GM21786 (cell line): Measurements from ENCODE around the gene MYCN.
"Not testable (repeated sequence)": the region's sequence is repeated elsewhere in the genome, so short reads cannot be mapped to it uniquely, and the experiment has no call there.

Experiments used
- ATAC-seq: cut with Tn5 transposase; IDR thresholded peaks from one replicate; pipeline ENCODE4 v1.9.1; 2021; ENCODE audit not compliant: unreplicated experiment

The MYCN gene

DNA sequence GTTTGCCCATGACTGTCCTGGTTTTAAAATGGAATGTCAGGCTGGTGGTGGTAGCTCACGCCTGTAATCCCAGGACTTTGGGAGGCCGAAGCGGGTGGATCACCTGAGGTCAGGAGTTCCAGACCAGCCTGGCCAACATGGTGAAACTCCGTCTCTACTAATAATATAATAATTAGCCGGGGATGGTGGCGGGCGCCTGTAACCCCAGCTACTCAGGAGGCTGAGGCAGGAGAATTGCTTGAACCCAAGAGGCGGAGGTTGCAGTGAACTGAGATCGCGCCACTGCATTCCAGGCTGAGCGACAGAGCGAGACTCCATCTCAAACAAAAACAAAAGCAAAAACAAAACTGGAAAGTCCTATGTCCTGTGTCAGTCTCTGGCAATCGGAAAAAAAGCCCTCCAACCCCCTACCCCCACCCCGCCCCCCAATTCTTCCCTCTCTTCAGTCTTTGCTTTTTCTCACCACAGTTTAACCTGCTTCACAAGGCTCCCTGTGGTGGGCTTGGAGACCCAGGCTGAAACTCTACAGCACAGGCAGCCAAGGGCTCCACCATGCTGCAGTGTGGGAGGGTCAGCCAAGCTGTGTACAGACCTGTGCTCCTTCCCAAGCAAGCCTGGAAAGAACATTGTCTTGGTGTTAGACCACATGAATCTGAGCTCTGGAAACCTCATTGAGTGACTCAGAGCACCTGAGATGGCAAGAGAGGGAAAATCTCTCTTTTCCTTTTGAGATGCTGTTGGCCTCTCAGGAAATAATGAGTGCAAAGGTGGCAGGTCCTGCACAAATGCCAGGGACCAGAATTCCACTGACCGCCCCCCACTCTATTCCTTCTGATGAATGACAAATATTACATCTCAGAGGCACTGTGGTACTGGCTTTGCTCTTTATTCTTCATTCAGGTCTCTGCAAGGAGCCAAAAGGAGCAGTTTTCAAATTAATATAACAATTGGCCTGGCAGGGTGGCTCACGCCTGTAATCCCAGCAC lies 16.7 kb downstream of the MYCN start:
- no peak for ATAC-seq

DNA sequence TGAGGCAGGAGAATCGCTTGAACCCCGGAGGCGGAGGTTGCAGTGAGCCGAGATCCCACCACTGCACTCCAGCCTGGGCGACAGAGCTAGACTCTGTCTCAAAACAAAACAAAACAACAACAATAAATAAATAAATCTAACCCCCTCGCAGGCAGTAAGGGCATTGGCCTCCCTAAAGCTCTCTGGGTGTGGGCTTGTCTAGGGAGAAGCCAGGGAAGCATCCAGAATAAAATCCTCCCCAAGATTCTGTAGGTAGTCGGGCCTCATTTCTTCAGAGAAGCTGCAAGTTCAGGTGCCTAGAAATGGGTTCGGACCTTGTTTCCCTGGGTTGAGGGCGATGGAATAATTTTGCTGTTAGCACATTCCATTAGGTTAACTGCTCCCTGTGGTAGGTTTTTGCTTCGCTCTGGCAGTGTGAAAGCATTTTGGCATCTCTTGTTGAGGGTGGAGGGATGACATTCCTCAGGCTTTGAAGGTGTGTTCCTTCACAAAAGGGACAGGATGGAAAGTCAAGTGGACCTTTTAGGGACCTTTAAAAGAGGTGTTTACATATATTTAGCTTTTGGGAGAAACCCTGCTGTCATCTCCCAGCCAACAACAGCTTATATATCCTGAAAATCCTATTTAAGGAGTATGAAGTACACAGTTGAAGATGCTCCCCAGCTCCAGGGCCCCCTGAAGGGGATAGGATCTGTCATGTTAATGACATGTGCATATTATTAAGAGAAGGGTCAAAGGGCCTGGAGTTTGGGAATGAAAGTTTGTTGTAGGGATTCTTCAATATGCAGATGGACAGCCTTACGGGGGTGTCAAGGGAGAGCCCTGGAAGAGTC lies 17.7 kb downstream of the MYCN start:
- no peak for ATAC-seq

GRCh38 chr2:15959331-15960153 lies 19.2 kb downstream of the MYCN start:
- ATAC-seq: no peak

GRCh38 chr2:15960154-15960520 lies 19.8 kb downstream of the MYCN start:
- not testable (repeated sequence) for ATAC-seq

GRCh38 chr2:15963109-15963976 lies 23.0 kb downstream of the MYCN start:
- ATAC-seq: not testable (repeated sequence)

DNA sequence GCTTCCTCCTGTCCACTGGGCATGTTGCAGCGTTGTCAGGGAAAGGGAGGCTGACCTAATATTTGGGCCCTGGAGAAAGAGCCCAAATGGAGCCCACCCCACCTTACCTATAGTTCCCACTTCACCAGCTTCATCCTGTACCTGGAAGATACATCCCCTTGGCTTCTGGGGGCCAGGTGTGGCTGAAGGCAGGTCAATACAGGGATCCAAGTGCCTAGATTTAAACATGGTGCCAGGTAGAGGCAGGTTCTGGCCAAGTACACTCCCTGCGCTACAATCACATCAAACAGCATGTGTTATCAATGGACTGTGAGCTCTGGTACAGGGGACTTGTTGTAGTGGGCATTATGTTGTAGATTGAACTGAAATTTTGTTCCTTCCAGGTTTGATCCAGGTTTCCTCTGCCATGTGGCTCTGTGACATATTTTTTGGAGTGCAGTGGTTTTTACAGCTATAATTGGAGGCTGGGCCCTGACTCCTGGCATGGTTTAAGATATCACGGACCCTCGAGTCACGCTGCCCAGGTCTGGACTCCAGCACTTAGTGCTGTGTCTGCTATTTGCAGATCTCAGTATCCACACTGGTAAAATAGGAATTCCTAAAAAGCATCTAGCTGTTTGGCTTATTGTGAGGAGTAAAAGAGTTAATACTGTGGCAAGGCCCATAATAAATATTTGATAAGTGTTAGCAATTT lies 23.8 kb downstream of the MYCN start:
- ATAC-seq: no peak

DNA sequence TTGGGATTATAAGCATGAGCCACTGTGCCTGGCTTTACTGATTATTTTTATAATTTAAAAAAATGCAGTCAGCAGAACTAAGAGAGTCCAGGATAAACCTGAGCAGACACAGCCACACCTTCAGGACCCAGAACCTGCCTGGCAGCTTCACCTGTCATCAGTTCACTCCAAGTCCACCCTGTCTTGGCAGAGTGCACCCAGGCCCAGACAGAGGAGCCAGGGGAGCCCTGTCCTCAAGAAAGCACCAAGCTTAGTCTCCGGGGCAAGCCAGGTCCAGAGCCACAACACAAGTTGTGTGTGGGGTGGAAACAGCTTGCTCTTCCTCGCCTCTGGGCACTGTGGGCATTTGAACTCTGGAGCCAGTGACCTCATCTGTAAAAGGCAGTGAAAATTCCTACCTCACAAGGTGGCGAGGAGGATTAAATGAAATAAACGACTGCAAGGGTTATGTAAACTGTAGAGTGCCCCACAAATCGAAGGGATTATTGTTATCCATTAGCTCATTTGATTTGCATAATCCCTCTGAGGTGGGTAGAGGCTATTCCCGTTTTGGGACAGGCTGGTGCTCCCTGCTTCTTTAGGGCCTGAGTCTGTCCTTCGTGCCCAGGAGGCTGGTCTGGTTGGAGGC lies 24.7 kb downstream of the MYCN start:
- ATAC-seq: no peak

DNA sequence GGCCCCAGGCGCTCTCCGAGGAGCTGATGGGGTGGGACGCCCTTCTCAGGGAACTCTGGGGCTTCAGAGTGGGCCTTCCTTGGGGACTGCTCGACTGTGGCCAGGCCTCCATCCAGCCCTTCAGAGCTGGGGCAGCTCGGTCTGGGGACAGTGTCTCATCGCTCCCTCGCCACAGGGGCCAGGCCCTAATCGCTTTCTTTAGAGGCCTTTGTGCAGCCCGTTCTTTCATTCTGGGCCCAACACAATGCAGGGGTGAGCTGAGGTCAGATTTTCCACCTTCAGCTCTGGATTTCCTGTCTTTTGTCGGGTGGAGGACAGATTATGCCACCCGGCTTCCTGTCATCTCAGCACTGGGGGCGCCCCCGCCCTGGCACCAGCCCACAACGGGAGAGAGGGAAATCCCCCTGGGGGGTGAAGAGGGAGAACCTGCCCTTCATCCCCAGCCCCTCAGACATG lies 25.2 kb downstream of the MYCN start:
- ATAC-seq: no peak

- ATAC-seq: no peak
Observed at GRCh38 chr2:15967415-15968279, 27.3 kb downstream of the MYCN start.

DNA sequence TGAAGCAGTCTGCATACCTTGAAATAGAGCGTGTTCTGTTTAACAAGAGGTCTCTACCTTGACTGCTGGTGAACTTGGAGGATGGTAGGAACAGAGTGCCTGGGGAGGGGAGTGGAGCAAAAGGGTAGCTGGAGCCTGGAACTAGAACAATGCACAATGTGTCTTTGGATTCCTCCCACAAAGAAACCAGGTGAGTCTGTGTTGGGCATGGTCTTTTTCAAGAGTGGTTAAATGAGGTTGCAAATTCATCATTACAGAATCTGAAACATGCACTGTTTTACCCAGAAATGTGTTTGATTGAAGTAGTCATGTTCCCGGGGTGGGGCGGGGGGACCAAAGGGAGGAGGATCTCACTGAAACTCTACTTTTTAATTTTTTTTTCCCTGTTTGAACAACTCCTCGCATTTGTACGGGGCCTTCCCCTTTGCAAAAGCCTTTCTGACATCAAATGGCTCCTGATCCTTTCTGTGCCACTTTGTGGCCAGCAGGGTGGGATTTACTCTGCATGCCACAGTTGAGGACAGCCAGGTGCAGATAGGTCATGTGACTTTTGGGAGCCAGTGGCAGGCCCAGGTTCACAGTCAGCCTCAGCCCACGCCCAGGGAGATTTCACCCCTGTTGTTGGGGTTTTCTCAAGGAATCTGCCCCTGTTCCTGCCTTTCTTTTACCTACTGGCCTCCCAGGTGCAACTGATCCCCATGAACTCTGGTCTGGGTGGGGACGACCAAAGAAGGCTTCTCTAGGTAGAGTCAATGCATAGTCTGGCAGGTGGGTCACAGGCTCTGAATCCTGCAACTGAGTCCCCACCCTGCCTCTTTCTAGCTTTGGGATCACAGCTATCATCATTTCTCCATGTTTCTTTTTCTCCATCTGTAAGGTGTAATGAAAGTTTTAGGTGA lies 28.2 kb downstream of the MYCN start:
- ATAC-seq: no peak

DNA sequence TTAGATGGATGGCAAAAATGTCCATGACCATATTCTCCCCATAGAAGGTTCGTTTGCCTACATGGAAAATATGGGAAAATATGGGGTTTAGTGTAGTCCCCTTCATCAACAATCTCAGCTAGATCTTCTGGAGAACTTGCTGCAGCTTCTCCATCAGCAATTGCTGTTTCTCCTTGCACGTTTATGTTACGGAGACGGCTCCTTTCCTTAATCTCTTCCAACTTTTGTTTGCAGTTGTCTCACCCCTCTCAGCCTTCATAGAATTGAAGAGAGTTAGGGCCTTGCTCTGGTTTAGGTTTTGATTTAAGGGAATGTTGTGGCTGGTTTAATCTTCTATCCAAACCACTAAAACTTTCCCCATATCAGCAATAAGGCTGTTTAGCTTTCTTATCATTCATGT lies 28.9 kb downstream of the MYCN start:
- no peak for ATAC-seq

GRCh38 chr2:15970701-15971100 lies 30.4 kb downstream of the MYCN start:
- ATAC-seq: no peak

GRCh38 chr2:15971351-15971750 lies 31.0 kb downstream of the MYCN start:
- ATAC-seq: no peak

DNA sequence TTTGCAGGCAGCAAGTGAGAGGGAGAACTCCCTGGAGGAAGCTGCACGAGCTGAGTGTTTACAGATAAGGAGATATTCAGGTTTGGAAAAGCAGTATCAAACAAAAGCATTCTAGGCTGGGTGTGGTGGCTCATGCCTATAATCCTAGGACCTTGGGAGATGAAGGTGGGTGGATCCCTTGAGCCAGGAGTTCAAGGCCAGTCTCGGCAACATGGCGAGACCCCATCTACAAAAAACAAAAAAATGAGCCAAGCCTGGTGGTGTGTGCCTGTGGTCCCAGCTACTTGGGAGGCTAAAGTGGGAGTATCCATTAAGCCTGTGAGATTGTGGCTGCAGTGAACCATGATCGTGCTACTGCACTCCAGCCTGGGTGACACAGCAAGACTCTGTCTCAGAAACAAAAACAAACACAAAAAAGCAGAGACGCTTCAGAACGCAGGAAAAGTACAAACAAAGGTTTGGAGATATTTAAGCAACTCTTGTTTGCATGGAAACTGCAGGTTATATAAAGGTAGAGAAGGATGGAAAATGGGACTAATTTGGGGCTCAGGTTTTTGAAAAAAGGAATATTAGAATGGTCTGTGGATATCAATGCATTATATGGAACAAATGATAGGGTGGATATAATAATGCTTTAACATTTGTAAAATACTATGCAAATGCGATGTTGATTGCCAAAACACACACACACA lies 31.6 kb downstream of the MYCN start:
- ATAC-seq: no peak

DNA sequence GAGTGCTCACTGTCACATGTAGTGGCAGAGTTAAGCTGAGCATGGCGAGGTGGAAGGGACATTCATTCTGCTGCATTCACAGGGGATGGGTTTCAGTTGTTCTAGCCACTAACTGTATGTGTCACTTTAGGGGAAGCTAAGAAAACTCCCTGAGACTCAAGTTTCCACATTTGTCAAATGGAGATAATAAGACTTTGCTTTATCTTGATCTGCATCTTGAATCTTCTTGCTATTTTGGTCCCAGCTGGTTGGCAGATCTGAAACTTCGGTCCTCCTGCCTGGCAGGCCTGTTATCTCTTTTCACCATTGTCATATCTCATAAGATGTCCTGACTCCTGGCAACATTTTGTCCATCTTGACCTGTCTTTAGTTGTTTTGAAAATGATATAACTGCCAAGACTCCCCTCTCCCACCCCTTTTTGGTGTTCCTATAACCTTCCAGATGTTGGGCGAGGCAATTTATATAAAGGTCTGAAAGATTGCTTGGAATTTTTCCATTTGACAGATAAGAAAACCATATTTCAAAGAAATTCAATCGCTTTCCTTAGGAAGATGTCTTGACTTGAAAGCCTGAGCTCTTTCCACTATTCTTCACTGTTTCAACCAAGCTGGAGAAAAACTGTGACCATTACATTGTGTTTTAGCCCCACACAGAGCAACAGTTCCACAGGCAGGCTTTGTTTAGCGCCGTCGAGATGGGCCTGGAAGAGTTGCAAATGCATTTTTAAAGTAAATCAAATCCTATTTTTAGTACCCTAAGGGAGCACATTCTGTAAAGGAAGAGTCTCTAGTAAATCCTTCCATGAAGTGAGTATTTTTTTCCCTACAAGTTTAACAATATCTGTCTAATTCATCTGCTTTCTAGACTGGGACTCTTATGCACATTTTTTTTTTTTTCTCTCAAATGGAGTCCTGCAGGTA lies 33.4 kb downstream of the MYCN start:
- ATAC-seq: peak; percentile 72
